HCT116 (cell line): ENCODE measurements around the gene CDC42SE2.

Experiments used
- EZH2 ChIP-seq: fragments of 200-600 bp; sonication (generic); IDR thresholded peaks from 2 replicates; pipeline ENCODE4 v1.6.1; 2017; ENCODE audit warnings: antibody characterized with exemption, mixed run types
- EZH2phosphoT487 ChIP-seq: fragments of 200-600 bp; IDR thresholded peaks from 2 replicates; pipeline ENCODE4 v1.6.1; 2018; ENCODE audit warnings: antibody characterized with exemption, borderline replicate concordance
- FOSL1 ChIP-seq: IDR thresholded peaks from 2 replicates; pipeline ENCODE4 v1.6.1; 2012; ENCODE audit warnings: low read depth
- JUND ChIP-seq: IDR thresholded peaks from 2 replicates; pipeline ENCODE4 v1.6.1; 2012
- POLR2A ChIP-seq: IDR thresholded peaks from 2 replicates; pipeline ENCODE4 v1.7.0; 2011; ENCODE audit warnings: borderline replicate concordance; ENCODE audit not compliant: insufficient read depth, insufficient read length; ENCODE audit errors: extremely low read depth
- POLR2AphosphoS5 ChIP-seq: IDR thresholded peaks from 2 replicates; pipeline ENCODE4 v1.6.1; 2011; ENCODE audit warnings: mild to moderate bottlenecking, low read depth, low read length, moderate library complexity
- RAD21 ChIP-seq: IDR thresholded peaks from 2 replicates; pipeline ENCODE4 v1.6.1; 2012; ENCODE audit warnings: low read depth, mild to moderate bottlenecking
- SIN3A ChIP-seq: IDR thresholded peaks from 2 replicates; pipeline ENCODE4 v1.6.1; 2012; ENCODE audit warnings: low read depth
- YY1 ChIP-seq: IDR thresholded peaks from 2 replicates; pipeline ENCODE4 v1.6.1; 2011; ENCODE audit warnings: low read length, low read depth, moderate library complexity, mild to moderate bottlenecking; ENCODE audit not compliant: insufficient replicate concordance; ENCODE audit errors: extremely low read depth
- TF ChIP-seq, protein P1 (sequence below), 3 experiments: fragments of 200-600 bp in 1 of 3; sonication (generic) in 1 of 3; IDR thresholded peaks in 2 of 3; conservative IDR thresholded peaks in 1 of 3; 2 replicates each; pipeline ENCODE4 v1.5.1; 2012 to 2017; ENCODE audit warnings: low read depth in 2 of 3, low read length in 2 of 3, antibody characterized with exemption in 1 of 3, borderline replicate concordance in 1 of 3, control low read depth in 1 of 3, mild to moderate bottlenecking in 1 of 3, mixed read lengths in 1 of 3, mixed run types in 1 of 3, moderate library complexity in 1 of 3; ENCODE audit not compliant: insufficient read depth in 1 of 3
- TF ChIP-seq, protein P2 (sequence below): IDR thresholded peaks from 2 replicates; pipeline ENCODE4 v1.6.1; 2012
- TF ChIP-seq, protein P3 (sequence below): IDR thresholded peaks from 2 replicates; pipeline ENCODE4 v1.6.1; 2012
- TF ChIP-seq, protein P4 (sequence below): IDR thresholded peaks from 2 replicates; pipeline ENCODE4 v1.6.1; 2012; ENCODE audit warnings: low read depth
- TF ChIP-seq, protein P5 (sequence below): IDR thresholded peaks from 2 replicates; pipeline ENCODE4 v1.6.1; 2011; ENCODE audit warnings: mild to moderate bottlenecking, low read length, moderate library complexity; ENCODE audit not compliant: insufficient replicate concordance; ENCODE audit errors: extremely low read depth

DNA sequence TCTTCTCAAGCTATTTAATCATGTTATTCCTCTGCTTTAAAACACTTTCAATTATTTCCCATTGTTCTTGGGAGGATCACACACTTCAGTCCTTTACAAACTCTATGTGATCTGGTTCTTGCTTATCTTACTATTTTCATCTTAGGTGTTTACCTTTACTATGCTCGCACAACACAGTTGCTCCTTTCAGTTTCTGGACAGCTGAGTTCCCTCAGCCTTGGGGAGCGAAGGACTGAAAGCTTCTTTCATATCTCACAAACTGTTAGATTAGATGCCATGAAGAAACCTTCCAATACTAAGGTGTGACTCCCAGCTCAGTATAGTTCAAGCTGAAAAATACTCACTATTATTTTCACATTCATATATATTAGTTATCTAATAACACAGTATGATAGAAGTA, 117.9 kb downstream of the CDC42SE2 start:
- TF ChIP-seq JUND (no peak), POLR2A (no peak), RAD21 (no peak), EZH2 (no peak), EZH2phosphoT487 (no peak), POLR2AphosphoS5 (no peak), FOSL1 (no peak), SIN3A (no peak), YY1 (no peak)
- TF ChIP-seq, protein P1, sequence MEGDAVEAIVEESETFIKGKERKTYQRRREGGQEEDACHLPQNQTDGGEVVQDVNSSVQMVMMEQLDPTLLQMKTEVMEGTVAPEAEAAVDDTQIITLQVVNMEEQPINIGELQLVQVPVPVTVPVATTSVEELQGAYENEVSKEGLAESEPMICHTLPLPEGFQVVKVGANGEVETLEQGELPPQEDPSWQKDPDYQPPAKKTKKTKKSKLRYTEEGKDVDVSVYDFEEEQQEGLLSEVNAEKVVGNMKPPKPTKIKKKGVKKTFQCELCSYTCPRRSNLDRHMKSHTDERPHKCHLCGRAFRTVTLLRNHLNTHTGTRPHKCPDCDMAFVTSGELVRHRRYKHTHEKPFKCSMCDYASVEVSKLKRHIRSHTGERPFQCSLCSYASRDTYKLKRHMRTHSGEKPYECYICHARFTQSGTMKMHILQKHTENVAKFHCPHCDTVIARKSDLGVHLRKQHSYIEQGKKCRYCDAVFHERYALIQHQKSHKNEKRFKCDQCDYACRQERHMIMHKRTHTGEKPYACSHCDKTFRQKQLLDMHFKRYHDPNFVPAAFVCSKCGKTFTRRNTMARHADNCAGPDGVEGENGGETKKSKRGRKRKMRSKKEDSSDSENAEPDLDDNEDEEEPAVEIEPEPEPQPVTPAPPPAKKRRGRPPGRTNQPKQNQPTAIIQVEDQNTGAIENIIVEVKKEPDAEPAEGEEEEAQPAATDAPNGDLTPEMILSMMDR (IDR thresholded peaks at IDR 0.05 in 2 of 3, conservative IDR thresholded peaks at IDR 0.05 in 1 of 3; ENCODE audit: borderline replicate concordance in 1 of 3, insufficient read depth in 1 of 3, low read depth in 2 of 3, low read length in 2 of 3): no peak
- TF ChIP-seq, protein P2, sequence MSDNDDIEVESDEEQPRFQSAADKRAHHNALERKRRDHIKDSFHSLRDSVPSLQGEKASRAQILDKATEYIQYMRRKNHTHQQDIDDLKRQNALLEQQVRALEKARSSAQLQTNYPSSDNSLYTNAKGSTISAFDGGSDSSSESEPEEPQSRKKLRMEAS: no peak
- TF ChIP-seq, protein P3, sequence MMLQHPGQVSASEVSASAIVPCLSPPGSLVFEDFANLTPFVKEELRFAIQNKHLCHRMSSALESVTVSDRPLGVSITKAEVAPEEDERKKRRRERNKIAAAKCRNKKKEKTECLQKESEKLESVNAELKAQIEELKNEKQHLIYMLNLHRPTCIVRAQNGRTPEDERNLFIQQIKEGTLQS: no peak
- TF ChIP-seq, protein P4, sequence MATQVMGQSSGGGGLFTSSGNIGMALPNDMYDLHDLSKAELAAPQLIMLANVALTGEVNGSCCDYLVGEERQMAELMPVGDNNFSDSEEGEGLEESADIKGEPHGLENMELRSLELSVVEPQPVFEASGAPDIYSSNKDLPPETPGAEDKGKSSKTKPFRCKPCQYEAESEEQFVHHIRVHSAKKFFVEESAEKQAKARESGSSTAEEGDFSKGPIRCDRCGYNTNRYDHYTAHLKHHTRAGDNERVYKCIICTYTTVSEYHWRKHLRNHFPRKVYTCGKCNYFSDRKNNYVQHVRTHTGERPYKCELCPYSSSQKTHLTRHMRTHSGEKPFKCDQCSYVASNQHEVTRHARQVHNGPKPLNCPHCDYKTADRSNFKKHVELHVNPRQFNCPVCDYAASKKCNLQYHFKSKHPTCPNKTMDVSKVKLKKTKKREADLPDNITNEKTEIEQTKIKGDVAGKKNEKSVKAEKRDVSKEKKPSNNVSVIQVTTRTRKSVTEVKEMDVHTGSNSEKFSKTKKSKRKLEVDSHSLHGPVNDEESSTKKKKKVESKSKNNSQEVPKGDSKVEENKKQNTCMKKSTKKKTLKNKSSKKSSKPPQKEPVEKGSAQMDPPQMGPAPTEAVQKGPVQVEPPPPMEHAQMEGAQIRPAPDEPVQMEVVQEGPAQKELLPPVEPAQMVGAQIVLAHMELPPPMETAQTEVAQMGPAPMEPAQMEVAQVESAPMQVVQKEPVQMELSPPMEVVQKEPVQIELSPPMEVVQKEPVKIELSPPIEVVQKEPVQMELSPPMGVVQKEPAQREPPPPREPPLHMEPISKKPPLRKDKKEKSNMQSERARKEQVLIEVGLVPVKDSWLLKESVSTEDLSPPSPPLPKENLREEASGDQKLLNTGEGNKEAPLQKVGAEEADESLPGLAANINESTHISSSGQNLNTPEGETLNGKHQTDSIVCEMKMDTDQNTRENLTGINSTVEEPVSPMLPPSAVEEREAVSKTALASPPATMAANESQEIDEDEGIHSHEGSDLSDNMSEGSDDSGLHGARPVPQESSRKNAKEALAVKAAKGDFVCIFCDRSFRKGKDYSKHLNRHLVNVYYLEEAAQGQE: no peak
- TF ChIP-seq, protein P5, sequence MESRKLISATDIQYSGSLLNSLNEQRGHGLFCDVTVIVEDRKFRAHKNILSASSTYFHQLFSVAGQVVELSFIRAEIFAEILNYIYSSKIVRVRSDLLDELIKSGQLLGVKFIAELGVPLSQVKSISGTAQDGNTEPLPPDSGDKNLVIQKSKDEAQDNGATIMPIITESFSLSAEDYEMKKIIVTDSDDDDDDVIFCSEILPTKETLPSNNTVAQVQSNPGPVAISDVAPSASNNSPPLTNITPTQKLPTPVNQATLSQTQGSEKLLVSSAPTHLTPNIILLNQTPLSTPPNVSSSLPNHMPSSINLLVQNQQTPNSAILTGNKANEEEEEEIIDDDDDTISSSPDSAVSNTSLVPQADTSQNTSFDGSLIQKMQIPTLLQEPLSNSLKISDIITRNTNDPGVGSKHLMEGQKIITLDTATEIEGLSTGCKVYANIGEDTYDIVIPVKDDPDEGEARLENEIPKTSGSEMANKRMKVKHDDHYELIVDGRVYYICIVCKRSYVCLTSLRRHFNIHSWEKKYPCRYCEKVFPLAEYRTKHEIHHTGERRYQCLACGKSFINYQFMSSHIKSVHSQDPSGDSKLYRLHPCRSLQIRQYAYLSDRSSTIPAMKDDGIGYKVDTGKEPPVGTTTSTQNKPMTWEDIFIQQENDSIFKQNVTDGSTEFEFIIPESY: no peak
